ENCODE results near the gene FIGNL1. TPM values are rescaled to one million over a fixed set of nuclear protein-coding genes. Genes with fewer than 3 reads are reported as not detected.

FIGNL1 gene
- total RNA-seq, 1 experiment from 2014 or later: 13.8 TPM

- Histone ChIP-seq H4K5ac (ENCODE audit: insufficient read length, low read depth, low read length) (no peak overlapping the region), H3K56ac (ENCODE audit: insufficient read length, low read depth, low read length) (no peak overlapping the region), H4K91ac (ENCODE audit: insufficient read length, low read depth, low read length) (no peak overlapping the region), H2BK20ac (ENCODE audit: low read depth, low read length, poor library complexity, severe bottlenecking) (no peak overlapping the region), H4K20me1 (ENCODE audit: control insufficient read depth, insufficient read depth, insufficient read length) (no peaks in the 10 kb centered on the region), H3K4me2 (ENCODE audit: insufficient read depth, insufficient read length, low read length) (peak overlapping the region; percentile 66), H3K9ac (ENCODE audit: extremely low read depth, insufficient read length, low read length) (no peak overlapping the region), H3K23me2 (ENCODE audit: insufficient read length, low read depth, low read length, poor library complexity, severe bottlenecking) (peaks cover 9% of the 10 kb centered on the region), H2BK5ac (ENCODE audit: insufficient read length, low read length) (no peak overlapping the region), H3K79me2 (ENCODE audit: insufficient read depth, low read length) (no peaks in the 10 kb centered on the region), H3K27ac (ENCODE audit: insufficient read length, low read depth, low read length) (no peak overlapping the region), H3K23ac (ENCODE audit: insufficient read length, low read depth, low read length) (no peak overlapping the region), H2AK5ac (ENCODE audit: insufficient read length, low read length) (no peak overlapping the region), H4K8ac (replicated peaks; ENCODE audit: insufficient read length, low read depth, low read length) (no peak overlapping the region), H3K14ac (ENCODE audit: insufficient read depth, low read length) (no peak overlapping the region), H3K18ac (ENCODE audit: insufficient read length, low read depth, low read length) (no peak overlapping the region), H3T11ph (ENCODE audit: low read length) (no peak overlapping the region), H3K27me3 (ENCODE audit: insufficient read depth, low read length) (no peaks in the 10 kb centered on the region), H2AFZ (ENCODE audit: low read length) (no peak overlapping the region), H2BK120ac (ENCODE audit: low read depth, low read length, poor library complexity, severe bottlenecking) (no peak overlapping the region), H3K9me3 (ENCODE audit: control insufficient read depth, low read depth, low read length) (no peaks in the 10 kb centered on the region), H2BK15ac (ENCODE audit: low read depth, low read length) (no peak overlapping the region), H2BK12ac (ENCODE audit: insufficient read length, low read depth, low read length) (no peak overlapping the region), H3K79me1 (ENCODE audit: insufficient read depth, low read depth, low read length, poor library complexity, severe bottlenecking) (no peaks in the 10 kb centered on the region), H3K4ac (ENCODE audit: low read depth, low read length) (no peak overlapping the region), H3K4me1 (ENCODE audit: insufficient read depth, low read length) (no peaks in the 10 kb centered on the region; the same call in 1 of the 2 replicates)
- Mint-ChIP-seq H3K4me1 (peaks cover 9 to 12% of the 10 kb centered on the region in 2 experiments), H3K36me3 (ENCODE audit: insufficient read depth in 1 of 3, low read depth in 3 of 3) (peaks cover 0 to 20% (median 20%) of the 10 kb centered on the region in 3 experiments; a peak in 5 of 7 replicates), H3K9me3 (no peaks in the 10 kb centered on the region), H3K27me3 (ENCODE audit: low read depth) (peaks cover 7% of the 10 kb centered on the region), H3K4me3 (peak overlapping the region; percentile 75 to 83), H3K27ac (no peak overlapping the region)
- no peak for DNase-seq
- TF ChIP-seq CTCF (conservative IDR thresholded peaks at IDR 0.05): no peak
- WGBS (ENCODE audit: extremely low coverage, insufficient read length, low lambda C conversion rate): no CpG with 5 or more reads among the region's 5 CpGs
Measured at GRCh38 chr7:50449501-50449880, 659 bp downstream of the FIGNL1 start.
